Left forelimb (tissue), 1 donor: ENCODE results near the gene MEGF6.

Source experiments
- DNase-seq: peaks from one replicate; pipeline ENCODE4 v3.0.0-alpha.2; 2018; ENCODE audit warnings: low spot score

MEGF6 gene

GRCh38 chr1:3441880-3442279 is 169.4 kb downstream of the MEGF6 start:
- no peak for DNase-seq

GRCh38 chr1:3441410-3441847 is 169.9 kb downstream of the MEGF6 start:
- no peak for DNase-seq

- DNase-seq, result no peak
Measured at GRCh38 chr1:3440711-3441409, 170.4 kb downstream of the MEGF6 start.

- DNase-seq, result no peak
Measured at GRCh38 chr1:3440300-3440681, 171.0 kb downstream of the MEGF6 start.
